LNCAP (cell line): ENCODE measurements around the gene C10orf90.

ENCODE experiments used
- CTCF ChIP-seq: fragments of 450-650 bp; IDR thresholded peaks from 2 replicates; pipeline ENCODE4 v1.5.1; 2017; ENCODE audit warnings: mild to moderate bottlenecking

C10orf90 gene

DNA sequence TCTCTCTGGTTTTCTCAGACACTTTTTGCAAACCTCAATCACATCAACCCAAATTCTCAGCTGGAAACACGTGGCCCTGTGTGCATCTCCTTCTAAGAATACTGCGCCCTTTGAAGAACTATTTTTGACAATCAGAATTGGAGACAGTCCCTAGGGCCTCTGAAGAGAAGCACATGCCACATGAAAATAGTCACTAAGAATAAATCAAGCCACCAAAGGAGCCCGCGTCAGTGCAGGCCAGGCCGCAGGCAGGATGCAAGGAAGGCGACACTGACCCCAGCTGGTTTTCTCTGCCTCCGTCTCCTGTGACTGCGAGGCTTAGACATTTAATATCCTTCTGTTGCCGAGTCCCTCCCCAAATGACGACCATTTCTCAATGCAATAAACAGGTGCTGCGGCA lies 194.2 kb downstream of the C10orf90 start:
- TF ChIP-seq CTCF: no peak

- TF ChIP-seq CTCF: no peak
Measured at GRCh38 chr10:126475074-126475691, 195.3 kb downstream of the C10orf90 start.

DNA sequence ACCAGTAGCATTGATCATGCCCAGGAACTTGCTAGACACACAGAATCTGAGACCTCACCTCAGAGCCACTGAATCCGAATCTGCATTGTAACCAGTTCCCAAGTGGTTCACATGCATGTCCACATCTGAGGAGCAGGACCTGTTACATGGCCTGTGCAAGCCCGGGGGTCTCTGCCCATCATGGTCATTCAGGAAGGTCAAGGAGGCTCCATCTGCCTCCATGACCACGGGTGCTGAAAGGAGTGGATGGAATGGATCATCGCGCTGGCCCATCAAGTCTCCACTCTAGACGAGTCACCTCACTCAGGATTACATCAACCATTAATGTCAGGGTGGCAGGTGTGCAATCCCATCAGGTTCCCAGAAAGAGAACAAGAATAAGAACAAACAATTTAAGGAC lies 196.5 kb downstream of the C10orf90 start:
- TF ChIP-seq CTCF: no peak

GRCh38 chr10:126470991-126471390 lies 199.5 kb downstream of the C10orf90 start:
- TF ChIP-seq CTCF: no peak

- no peak for TF ChIP-seq CTCF
Measured at GRCh38 chr10:126469692-126470091, 200.8 kb downstream of the C10orf90 start.

GRCh38 chr10:126468876-126469643 lies 201.4 kb downstream of the C10orf90 start:
- TF ChIP-seq CTCF: no peak

DNA sequence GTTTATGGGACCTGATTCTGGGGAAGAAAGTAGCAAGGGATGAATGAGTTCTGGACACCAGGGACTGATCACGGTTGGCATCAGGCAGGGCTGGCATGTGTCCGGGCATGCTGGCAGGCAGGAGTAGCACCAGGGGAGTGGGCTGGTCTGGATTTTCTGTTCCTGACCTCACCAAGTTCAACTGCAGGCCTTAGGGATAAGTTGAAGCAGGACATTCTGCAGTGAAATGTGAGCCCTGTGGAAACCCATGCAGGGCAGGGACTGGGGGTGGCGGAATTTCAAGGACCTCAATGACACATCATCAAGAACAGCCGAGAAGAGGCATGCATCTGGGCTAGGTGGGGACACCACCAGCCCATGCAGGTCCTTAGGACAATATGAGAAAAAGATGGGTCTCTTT lies 202.0 kb downstream of the C10orf90 start:
- TF ChIP-seq CTCF: no peak
